ENCODE data around the gene INAFM2. TPM values are rescaled to one million over a fixed set of nuclear protein-coding genes. Genes with fewer than 3 reads are reported as not detected.

Gene INAFM2
- total RNA-seq, 1 donor from 2014 or later = 9.5 TPM

DNA sequence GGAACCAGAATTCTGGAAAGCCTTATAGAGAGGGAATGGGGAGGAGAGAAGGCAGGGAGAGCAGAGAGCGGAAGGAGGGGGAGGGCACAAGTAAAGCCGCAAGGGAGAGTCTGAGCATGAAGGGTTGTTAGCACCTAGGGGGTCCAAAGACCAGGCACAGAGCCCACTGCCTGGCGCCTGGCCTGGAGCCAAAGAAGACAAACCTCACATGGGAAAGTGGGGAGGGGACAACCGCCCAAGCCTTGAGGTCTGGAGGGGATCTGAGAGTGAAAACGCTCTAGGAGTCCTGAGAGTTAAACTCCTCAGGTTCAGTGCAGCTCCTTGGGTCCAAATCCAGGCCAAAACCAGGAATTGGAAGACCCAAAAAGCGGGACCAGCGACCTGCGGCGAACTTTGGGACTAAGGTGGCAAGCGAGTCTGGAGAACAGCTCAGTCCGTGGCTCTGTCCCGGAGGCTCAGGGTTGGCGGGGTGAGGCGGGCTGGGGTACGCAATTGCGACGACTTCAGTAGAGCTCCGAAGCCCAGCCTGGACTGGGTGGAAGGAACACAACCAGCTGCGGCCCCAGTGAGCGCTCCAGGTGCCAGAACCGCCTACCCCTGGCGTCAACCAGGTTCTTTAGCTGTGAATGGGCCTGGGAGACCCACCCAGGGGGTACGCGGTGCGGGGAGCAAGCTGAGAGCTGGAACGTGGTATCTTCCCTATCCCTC lies 807 bp upstream of the INAFM2 start:
- POLR2A ChIA-PET = interaction anchor here (0.6 to 2.3 kb wide), 16 partner anchors 9 to 540 kb away, joined by 3 to 34 read pairs (median 4); partner anchors contain the start of genes BAHD1, CCDC32, FSIP1 and KNSTRN
- H3K27ac Mint-ChIP-seq = peak overlapping the region; percentile 65
- no peak for DNase-seq
- H3K9me3 Mint-ChIP-seq = no peaks in the 10 kb centered on the region
- TF ChIP-seq, protein P1, sequence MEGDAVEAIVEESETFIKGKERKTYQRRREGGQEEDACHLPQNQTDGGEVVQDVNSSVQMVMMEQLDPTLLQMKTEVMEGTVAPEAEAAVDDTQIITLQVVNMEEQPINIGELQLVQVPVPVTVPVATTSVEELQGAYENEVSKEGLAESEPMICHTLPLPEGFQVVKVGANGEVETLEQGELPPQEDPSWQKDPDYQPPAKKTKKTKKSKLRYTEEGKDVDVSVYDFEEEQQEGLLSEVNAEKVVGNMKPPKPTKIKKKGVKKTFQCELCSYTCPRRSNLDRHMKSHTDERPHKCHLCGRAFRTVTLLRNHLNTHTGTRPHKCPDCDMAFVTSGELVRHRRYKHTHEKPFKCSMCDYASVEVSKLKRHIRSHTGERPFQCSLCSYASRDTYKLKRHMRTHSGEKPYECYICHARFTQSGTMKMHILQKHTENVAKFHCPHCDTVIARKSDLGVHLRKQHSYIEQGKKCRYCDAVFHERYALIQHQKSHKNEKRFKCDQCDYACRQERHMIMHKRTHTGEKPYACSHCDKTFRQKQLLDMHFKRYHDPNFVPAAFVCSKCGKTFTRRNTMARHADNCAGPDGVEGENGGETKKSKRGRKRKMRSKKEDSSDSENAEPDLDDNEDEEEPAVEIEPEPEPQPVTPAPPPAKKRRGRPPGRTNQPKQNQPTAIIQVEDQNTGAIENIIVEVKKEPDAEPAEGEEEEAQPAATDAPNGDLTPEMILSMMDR (IDR thresholded peaks at IDR 0.05) = no peak
- no peaks in the 10 kb centered on the region for H3K36me3 Mint-ChIP-seq (ENCODE audit: low read depth)
- intact Hi-C loops (cut with micrococcal nuclease) = loop anchor here (1.0 to 5.0 kb wide), 8 partner anchors 11 to 540 kb away; partner anchors contain the start of genes BMF, BUB1B, DISP2 and EIF2AK4
- H3K27me3 Mint-ChIP-seq = no peaks in the 10 kb centered on the region
- peaks cover 35% of the 10 kb centered on the region for H3K4me1 Mint-ChIP-seq
- CTCF ChIA-PET = interaction anchor here (0.8 to 20.0 kb wide), 12 partner anchors 9 to 277 kb away, joined by 3 to 310 read pairs (median 4); partner anchors contain the start of genes CCDC9B and PLCB2
- H3K4me3 Mint-ChIP-seq = peak overlapping the region; percentile 80
- no peak for ATAC-seq (ENCODE audit: low read depth)

DNA sequence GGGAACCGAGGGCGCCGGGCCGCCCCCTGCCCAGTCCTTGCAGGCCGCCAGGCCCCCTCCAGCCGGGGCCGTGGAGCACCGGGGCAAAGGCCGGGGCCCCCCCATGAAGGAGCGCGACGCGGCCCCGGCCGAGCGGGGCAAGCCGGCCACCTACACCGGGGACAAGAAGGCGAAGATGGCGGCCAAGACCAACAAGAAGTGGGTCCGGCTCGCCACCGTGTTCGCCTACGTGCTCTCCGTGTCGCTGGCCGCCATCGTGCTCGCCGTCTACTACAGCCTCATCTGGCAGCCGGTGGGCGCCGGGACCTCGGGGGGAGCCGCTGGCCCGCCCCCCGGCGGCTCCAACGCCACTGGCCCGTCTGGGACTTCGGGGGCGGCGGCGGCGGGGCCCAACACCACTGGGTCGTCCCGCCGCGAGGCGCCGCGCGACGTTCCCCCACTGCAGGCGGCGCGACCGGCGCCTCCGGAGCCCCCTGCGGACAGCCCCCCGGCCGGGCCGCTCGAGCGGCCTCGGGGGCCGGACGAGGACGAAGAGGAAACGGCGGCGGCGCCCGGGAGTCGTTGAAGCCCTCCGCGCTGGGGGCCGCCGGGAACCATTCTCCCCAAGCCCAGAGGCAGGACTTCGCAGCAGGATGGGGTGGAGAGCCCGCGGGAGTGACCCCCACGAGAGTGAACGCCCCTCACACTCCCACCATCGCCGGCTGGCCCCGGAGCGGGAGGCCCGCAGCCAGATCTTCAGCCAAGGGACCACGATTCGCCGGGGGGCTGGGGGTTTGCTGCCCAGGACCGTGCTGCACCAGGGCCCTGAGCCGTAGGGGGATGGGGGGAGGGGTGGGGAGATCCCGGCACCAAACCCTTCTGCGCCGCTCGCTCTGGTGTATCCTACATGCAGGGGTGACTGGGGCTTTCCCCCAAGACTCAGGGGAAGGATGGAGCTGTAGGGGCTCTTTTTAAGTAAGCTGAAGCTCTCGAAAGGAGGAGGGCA lies 753 bp downstream of the INAFM2 start:
- Mint-ChIP-seq H3K27me3 (no peaks in the 10 kb centered on the region), H3K4me1 (peaks cover 29% of the 10 kb centered on the region), H3K36me3 (ENCODE audit: low read depth) (no peaks in the 10 kb centered on the region), H3K9me3 (no peaks in the 10 kb centered on the region), H3K4me3 (peak overlapping the region; percentile 80), H3K27ac (no peak overlapping the region)
- peak; percentile 6 for ATAC-seq (ENCODE audit: low read depth)
- DNase-seq = peak; percentile 38
- POLR2A ChIA-PET = interaction anchor here (0.8 to 2.3 kb wide), 8 partner anchors 10 to 116 kb away, joined by 3 to 34 read pairs (median 5); partner anchors contain the start of genes BAHD1, IVD and PLCB2
- TF ChIP-seq, protein P1 (IDR thresholded peaks at IDR 0.05) = no peak
- CTCF ChIA-PET = interaction anchor here (1.0 to 20.0 kb wide), 7 partner anchors 13 to 45 kb away, joined by 4 to 310 read pairs (median 36); partner anchors contain the start of genes CCDC9B and PLCB2
- intact Hi-C loops (cut with micrococcal nuclease) = loop anchor here (1.0 to 5.0 kb wide), 8 partner anchors 9 to 542 kb away; partner anchors contain the start of genes BMF, BUB1B, DISP2 and EIF2AK4

DNA sequence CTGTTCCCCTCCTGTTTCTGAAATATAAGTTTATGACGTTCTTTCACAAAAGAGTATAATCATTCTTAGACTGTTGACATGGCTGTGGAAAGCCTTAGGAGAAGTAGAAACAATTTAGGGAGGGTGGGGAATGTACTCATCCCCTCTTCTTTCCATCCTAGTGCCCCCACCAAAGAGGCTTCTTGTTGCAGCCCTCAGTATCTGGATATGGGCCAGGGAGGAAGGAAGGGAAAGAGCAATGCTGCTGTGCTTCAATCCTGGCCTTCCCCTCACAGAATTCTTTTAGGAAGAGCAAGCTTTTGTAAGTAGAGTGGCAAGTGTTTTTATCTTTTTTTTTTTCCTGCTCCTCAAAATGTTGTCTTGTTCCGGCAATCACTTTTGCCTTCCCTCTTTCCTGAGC lies 1.7 kb downstream of the INAFM2 start:
- TF ChIP-seq, protein P1 (IDR thresholded peaks at IDR 0.05) = no peak
- no peak for DNase-seq
- Mint-ChIP-seq H3K9me3 (no peaks in the 10 kb centered on the region), H3K4me1 (peaks cover 29% of the 10 kb centered on the region), H3K27ac (no peak overlapping the region), H3K27me3 (no peaks in the 10 kb centered on the region), H3K4me3 (peak overlapping the region; percentile 80), H3K36me3 (ENCODE audit: low read depth) (no peaks in the 10 kb centered on the region)
- CTCF ChIA-PET = interaction anchor here (1.0 to 8.6 kb wide), 5 partner anchors 9 to 46 kb away, joined by 4 to 61 read pairs (median 22); partner anchors contain the start of genes CCDC9B and PLCB2
- intact Hi-C loops (cut with micrococcal nuclease) = no loop called here
- POLR2A ChIA-PET = interaction anchor here (0.8 to 2.2 kb wide), 5 partner anchors 9 to 115 kb away, joined by 3 to 22 read pairs (median 5); partner anchors contain the start of genes BAHD1, IVD and PLCB2
- ATAC-seq (ENCODE audit: low read depth) = no peak

DNA sequence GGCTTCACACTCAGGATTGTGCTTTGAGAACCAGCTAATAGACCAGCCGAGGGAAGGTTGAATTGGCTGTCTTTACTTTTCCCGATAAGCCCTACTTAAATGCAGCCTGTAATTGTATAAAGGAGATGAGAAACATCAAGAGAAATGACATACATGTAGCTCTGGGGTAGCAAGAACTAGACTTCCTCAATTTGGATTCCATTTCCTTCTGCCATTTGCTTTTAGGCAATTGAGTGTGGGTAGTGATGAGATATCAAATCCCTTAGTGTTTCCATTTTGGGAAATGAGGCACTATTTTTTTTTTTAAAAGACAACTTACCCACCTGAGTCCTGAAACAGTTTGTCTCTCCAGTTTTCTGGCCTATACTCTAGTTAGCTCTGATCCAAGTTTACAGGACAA lies 2.2 kb downstream of the INAFM2 start:
- intact Hi-C loops (cut with micrococcal nuclease) = no loop called here
- POLR2A ChIA-PET = interaction anchor here (0.7 to 2.2 kb wide), 3 partner anchors 9 to 17 kb away, joined by 4 to 22 read pairs (median 5); partner anchors contain the start of gene PLCB2
- Mint-ChIP-seq H3K4me1 (peaks cover 27% of the 10 kb centered on the region), H3K9me3 (no peaks in the 10 kb centered on the region), H3K27ac (no peak overlapping the region), H3K36me3 (ENCODE audit: low read depth) (no peaks in the 10 kb centered on the region), H3K4me3 (peak overlapping the region; percentile 80), H3K27me3 (no peaks in the 10 kb centered on the region)
- DNase-seq (no peak), ATAC-seq (ENCODE audit: low read depth) (no peak)
- TF ChIP-seq, protein P1 (IDR thresholded peaks at IDR 0.05) = no peak
- CTCF ChIA-PET = interaction anchor here (1.3 to 8.6 kb wide), 4 partner anchors 8 to 46 kb away, joined by 5 to 61 read pairs (median 29); partner anchors contain the start of gene PLCB2

All from activated B cell treated with CpG ODN at 0.5 μM for 24 hours (primary cell).